ENCODE measurements around the gene TUSC2.
"Not testable (repeated sequence)": the region's sequence is repeated elsewhere in the genome, so short reads cannot be mapped to it uniquely, and the experiment has no call there.

The TUSC2 gene

DNA sequence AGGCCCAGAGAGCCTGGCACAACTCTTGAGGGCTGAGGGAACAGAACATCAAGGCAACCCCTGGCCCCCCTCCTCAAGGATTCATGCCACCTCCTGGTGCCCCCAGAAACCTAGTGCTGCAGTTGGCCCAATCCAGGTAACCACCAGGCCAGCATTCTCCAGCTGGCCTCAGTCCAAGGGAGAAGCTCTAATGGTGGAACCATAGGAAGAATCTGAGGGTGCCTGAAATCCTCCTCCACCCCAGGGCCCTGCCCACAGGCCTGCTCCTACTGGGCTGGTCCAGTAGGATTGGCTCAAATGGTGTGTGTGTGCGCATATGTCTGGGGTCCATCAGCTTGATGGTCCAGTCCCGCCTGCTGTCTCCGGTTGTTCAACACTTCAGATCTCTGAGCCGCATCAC, 13.2 kb downstream of the TUSC2 start:
- no peak for TF ChIP-seq MYC (IDR thresholded peaks at IDR 0.05; ENCODE audit: low read depth, low read length)
- TF ChIP-seq, protein P1, sequence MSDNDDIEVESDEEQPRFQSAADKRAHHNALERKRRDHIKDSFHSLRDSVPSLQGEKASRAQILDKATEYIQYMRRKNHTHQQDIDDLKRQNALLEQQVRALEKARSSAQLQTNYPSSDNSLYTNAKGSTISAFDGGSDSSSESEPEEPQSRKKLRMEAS (IDR thresholded peaks at IDR 0.05; ENCODE audit: low read depth, low read length): no peak
- DNase-seq (ENCODE audit: low read depth): no peak
- no peak overlapping the region for H3K4me3 ChIP-seq (ENCODE audit: low read depth, low read length)

DNA sequence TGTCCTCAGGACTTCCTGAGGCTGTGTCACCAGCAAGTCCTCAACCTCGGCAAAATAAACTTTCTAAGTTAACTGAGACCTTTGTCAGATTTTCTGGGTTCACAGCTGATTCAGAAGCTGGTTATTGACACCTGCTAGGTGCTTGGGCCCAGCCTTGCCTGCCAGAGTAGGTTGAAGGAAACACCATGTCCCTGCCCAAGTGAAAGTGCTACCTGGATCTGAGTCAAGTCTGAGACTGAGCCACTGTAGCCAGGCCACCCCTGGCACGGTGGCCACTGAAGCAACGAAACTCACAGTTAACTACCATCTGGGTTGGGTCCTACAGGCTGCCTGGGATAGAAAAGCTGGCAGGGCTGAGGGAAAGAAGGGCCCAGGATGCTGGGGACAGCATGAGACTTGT, 13.7 kb downstream of the TUSC2 start:
- TF ChIP-seq, protein P1 (IDR thresholded peaks at IDR 0.05; ENCODE audit: low read depth, low read length): no peak
- TF ChIP-seq, protein P2, sequence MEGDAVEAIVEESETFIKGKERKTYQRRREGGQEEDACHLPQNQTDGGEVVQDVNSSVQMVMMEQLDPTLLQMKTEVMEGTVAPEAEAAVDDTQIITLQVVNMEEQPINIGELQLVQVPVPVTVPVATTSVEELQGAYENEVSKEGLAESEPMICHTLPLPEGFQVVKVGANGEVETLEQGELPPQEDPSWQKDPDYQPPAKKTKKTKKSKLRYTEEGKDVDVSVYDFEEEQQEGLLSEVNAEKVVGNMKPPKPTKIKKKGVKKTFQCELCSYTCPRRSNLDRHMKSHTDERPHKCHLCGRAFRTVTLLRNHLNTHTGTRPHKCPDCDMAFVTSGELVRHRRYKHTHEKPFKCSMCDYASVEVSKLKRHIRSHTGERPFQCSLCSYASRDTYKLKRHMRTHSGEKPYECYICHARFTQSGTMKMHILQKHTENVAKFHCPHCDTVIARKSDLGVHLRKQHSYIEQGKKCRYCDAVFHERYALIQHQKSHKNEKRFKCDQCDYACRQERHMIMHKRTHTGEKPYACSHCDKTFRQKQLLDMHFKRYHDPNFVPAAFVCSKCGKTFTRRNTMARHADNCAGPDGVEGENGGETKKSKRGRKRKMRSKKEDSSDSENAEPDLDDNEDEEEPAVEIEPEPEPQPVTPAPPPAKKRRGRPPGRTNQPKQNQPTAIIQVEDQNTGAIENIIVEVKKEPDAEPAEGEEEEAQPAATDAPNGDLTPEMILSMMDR (IDR thresholded peaks at IDR 0.05; ENCODE audit: low read depth, low read length): no peak
- no peak for TF ChIP-seq MYC (IDR thresholded peaks at IDR 0.05; ENCODE audit: low read depth, low read length)
- TF ChIP-seq POLR2A (IDR thresholded peaks at IDR 0.05; ENCODE audit: extremely low read depth, insufficient read length): no peak
- DNase-seq (ENCODE audit: low read depth): no peak

DNA sequence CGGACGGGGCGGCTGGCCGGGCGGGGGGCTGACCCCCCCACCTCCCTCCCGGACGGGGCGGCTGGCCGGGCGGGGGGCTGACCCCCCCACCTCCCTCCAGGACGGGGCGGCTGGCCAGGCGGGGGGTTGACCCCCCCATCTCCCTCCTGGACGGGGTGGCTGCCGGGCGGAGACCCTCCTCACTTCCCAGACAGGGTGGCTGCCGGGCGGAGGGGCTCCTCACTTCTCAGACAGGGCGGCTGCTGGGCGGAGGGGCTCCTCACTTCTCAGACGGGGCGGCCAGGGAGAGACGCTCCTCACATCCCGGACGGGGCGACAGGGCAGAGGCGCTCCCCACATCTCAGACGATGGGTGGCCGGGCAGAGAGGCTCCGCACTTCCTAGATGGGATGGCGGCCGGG, 16.0 kb downstream of the TUSC2 start:
- DNase-seq (ENCODE audit: low read depth): not testable (repeated sequence)

More for the DNA sequence above, 13.7 kb downstream of the TUSC2 start:
- H3K4me3 ChIP-seq (ENCODE audit: low read depth, low read length): no peak overlapping the region

DNA sequence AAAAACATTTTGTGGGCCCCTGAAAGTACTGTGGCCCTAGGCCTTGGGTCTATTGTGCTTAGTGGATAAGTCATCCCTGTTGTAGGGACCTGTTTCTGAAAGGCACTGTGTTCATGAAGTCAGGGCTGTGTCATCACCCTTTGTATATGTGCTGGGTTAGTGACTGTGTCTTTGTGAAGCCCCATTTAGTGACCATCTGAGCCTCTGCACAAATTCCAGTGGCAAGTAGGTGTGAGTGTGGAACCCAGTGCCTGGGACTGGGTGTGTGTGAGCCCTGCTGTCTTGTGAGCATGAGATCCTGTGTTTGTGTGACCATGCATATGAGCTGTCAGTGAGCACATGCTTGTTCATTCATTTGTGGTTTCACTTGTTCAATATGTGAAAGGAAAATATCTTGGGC, 23.4 kb downstream of the TUSC2 start:
- no peak for DNase-seq (ENCODE audit: low read depth)
- H3K4me3 ChIP-seq (ENCODE audit: low read depth, low read length): no peak overlapping the region
- no peak for TF ChIP-seq POLR2A (IDR thresholded peaks at IDR 0.05; ENCODE audit: extremely low read depth, insufficient read length)
- TF ChIP-seq MYC (IDR thresholded peaks at IDR 0.05; ENCODE audit: low read depth, low read length): no peak
- TF ChIP-seq, protein P2 (IDR thresholded peaks at IDR 0.05; ENCODE audit: low read depth, low read length): no peak
- TF ChIP-seq, protein P1 (IDR thresholded peaks at IDR 0.05; ENCODE audit: low read depth, low read length): no peak

More for the DNA sequence above, 16.0 kb downstream of the TUSC2 start:
- H3K4me3 ChIP-seq (ENCODE audit: low read depth, low read length): not testable (repeated sequence)

DNA sequence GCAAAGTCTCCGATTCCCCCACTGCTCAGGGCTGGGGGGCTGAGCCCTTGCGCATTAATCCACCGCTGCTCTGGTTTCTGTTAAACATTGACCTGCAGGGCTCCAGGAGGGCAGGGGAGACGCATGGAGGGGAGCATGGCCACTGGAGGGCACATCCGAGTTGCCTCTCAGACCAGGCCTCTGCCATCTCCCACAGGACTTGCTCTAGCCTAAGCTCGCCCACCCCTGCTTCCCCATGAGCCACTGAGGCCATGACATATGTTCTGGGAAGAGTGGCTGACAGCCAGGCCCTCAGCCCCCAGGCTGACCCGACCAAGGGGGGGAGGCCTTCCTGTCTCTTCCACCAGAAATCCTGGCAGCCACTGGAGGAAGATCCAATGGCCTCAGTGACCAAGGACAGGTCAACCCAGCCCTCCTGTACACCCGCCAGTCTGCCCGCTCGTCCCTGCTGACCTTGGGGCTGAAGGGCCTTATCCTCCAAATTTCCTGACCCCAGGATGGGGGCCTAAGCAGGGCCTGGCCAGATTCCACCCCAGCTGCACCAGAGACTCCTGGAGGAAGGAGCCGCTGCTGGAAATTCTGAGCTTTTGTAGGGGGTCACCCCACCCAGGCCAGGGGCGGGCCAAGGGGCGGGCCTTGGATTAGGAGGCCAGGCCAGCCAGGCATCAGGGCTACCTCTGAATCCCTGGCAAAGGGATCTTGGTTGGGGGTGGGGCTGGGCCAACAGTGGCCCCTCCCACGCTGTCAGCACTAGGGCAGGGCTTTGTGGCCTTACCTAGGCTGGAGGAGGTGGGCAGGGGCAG, 24.8 kb downstream of the TUSC2 start, which contains the start of gene HYAL1:
Gene HYAL1, minus strand, starts transcription at position 562 of the 803 bp plus-strand sequence. CDS start 618 bp downstream, outside the sequence.
- no peak within 1 kb of the TSS for H3K4me3 ChIP-seq (ENCODE audit: low read depth, low read length)
- TF ChIP-seq POLR2A (IDR thresholded peaks at IDR 0.05; ENCODE audit: extremely low read depth, insufficient read length) (no peak), MYC (IDR thresholded peaks at IDR 0.05; ENCODE audit: low read depth, low read length) (no peak)
- TF ChIP-seq, protein P1 (IDR thresholded peaks at IDR 0.05; ENCODE audit: low read depth, low read length): no peak
- TF ChIP-seq, protein P2 (IDR thresholded peaks at IDR 0.05; ENCODE audit: low read depth, low read length): no peak
- DNase-seq (ENCODE audit: low read depth): peak; percentile 52

DNA sequence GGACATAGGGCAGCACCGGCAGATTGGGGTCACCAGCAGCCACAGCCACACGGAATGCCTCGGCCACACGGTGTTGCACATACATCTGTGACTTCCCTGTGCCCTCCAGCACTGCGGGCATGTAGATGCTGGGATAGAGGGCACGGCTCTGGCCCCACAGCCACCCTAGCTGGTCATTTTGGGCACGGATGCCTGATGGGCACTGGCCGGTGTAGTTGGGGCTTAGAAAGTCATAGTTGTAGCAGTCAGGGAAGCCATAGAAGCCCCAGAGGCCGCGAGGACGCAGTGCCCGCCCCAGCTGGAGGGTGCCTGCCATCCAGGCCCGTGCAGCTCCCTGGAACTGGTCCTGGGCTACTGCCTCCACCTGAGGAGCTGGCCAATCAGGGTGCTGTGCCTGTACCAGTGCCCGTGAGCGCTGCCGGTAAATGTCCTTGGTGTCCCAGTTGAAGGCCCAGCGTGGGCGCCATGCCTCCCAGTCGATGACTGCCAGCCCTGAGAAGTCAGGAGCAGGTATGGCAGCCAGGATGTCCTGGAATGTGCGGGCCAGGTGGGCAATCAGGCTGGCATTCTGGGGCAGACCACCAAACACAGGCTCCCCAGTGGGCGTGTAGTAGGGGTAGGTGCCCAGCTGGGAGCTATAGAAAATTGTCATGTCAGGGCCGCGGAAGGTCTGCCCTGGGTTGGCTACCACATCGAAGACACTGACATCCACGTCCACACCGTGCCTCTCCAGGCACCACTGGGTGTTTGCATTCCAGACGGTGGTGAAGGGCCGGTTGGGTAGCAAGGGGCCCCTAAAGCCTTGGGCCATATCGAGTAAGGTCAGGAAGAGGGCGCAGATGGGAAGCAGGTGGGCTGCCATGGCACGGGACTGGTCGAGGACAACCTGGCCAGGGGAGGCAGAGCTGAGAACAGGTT, 25.7 kb downstream of the TUSC2 start:
- H3K4me3 ChIP-seq (ENCODE audit: low read depth, low read length): no peak overlapping the region
- TF ChIP-seq, protein P1 (IDR thresholded peaks at IDR 0.05; ENCODE audit: low read depth, low read length): no peak
- no peak for TF ChIP-seq MYC (IDR thresholded peaks at IDR 0.05; ENCODE audit: low read depth, low read length)
- no peak for DNase-seq (ENCODE audit: low read depth)

Measured in NB4 (cell line).